ENCODE results near the gene RPS21.

Gene RPS21

DNA sequence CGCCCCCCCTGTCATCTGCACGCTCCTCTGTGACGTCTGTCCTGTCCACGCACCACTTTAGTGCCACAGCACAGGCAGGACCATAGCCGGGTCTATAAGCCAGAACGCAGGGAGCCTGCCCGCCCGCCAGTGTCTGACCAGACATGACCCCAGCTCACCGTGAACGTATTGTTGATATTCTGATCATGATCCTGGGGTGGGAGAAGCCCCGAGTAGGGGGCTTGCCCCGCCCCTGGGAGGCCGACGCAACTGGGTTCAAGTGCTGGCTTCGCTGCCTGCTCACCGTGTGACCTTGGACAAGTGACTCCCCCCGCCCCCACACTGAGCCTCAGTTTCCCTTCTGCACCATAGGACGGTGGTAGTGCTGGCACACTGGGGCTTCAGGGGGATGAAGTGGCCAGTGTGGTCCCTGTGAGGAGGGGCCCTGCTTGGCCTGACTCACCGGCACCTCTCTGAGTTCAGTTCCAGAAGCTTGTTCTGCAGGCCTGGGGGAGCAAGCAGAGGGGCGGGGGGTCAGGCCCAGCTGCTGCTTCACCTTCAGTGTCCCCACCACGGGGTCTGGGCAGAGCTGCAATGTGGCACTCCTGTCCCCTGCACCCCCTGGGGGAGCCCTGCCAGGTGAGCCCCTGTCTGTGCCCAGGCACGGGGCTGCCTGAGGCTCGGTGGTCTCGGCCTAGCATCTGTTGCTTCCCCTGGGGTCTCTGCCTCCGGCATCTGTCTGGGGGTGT lies 31.2 kb downstream of the RPS21 start:
- no peak for DNase-seq (ENCODE audit: low read depth in 1 of 2, low spot score in 1 of 2)
- TF ChIP-seq POLR2AphosphoS5 (IDR thresholded peaks at IDR 0.05; ENCODE audit: low read depth) (no peak), GABPA (IDR thresholded peaks at IDR 0.05; ENCODE audit: low read depth) (no peak), REST (IDR thresholded peaks at IDR 0.05; ENCODE audit: insufficient replicate concordance, low read depth) (no peak), SPI1 (IDR thresholded peaks at IDR 0.05; ENCODE audit: borderline replicate concordance, low read depth) (no peak), CTCF (IDR thresholded peaks at IDR 0.05; ENCODE audit: insufficient read depth, low read length) (no peak)
- peaks cover 10% of the 10 kb centered on the region for H3K27me3 ChIP-seq (ENCODE audit: insufficient read depth, poor library complexity, severe bottlenecking)

GRCh38 chr20:62418709-62419487 lies 32.0 kb downstream of the RPS21 start:
- Histone ChIP-seq H3K27me3 (ENCODE audit: insufficient read depth, poor library complexity, severe bottlenecking) (peaks cover 13% of the 10 kb centered on the region), H3K4me3 (replicated peaks; ENCODE audit: insufficient read depth, low read length) (no peak overlapping the region), H3K27ac (replicated peaks) (no peak overlapping the region)
- TF ChIP-seq CTCF (IDR thresholded peaks at IDR 0.05; ENCODE audit: insufficient read depth, low read length) (no peak), SPI1 (IDR thresholded peaks at IDR 0.05; ENCODE audit: borderline replicate concordance, low read depth) (no peak), POLR2AphosphoS5 (IDR thresholded peaks at IDR 0.05; ENCODE audit: low read depth) (no peak), GABPA (IDR thresholded peaks at IDR 0.05; ENCODE audit: low read depth) (no peak), REST (IDR thresholded peaks at IDR 0.05; ENCODE audit: insufficient replicate concordance, low read depth) (no peak)
- no peak for DNase-seq (ENCODE audit: low read depth in 1 of 2, low spot score in 1 of 2)

More for the DNA sequence above, 31.2 kb downstream of the RPS21 start:
- no peak overlapping the region for H3K4me3 ChIP-seq (replicated peaks; ENCODE audit: insufficient read depth, low read length)
- no peak overlapping the region for H3K27ac ChIP-seq (replicated peaks)

GRCh38 chr20:62419759-62420158 lies 32.9 kb downstream of the RPS21 start:
- no peak for DNase-seq (ENCODE audit: low read depth in 1 of 2, low spot score in 1 of 2)
- Histone ChIP-seq H3K4me3 (replicated peaks; ENCODE audit: insufficient read depth, low read length) (no peak overlapping the region), H3K27ac (replicated peaks) (no peak overlapping the region), H3K27me3 (ENCODE audit: insufficient read depth, poor library complexity, severe bottlenecking) (peaks cover 13% of the 10 kb centered on the region)
- TF ChIP-seq CTCF (IDR thresholded peaks at IDR 0.05; ENCODE audit: insufficient read depth, low read length): no peak
- no peak for TF ChIP-seq GABPA (IDR thresholded peaks at IDR 0.05; ENCODE audit: low read depth)
- TF ChIP-seq REST (IDR thresholded peaks at IDR 0.05; ENCODE audit: insufficient replicate concordance, low read depth): no peak
- no peak for TF ChIP-seq SPI1 (IDR thresholded peaks at IDR 0.05; ENCODE audit: borderline replicate concordance, low read depth)
- TF ChIP-seq POLR2AphosphoS5 (IDR thresholded peaks at IDR 0.05; ENCODE audit: low read depth): no peak
